ENCODE results near the gene MDM4. TPM values are rescaled to one million over a fixed set of nuclear protein-coding genes. Genes with fewer than 3 reads are reported as not detected.
A peak's percentile ranks its signal among the peaks of the same experiment; 100 is the strongest.

MDM4 gene
- total RNA-seq, 1 donor from 2014 or later, result 58.7 TPM

DNA sequence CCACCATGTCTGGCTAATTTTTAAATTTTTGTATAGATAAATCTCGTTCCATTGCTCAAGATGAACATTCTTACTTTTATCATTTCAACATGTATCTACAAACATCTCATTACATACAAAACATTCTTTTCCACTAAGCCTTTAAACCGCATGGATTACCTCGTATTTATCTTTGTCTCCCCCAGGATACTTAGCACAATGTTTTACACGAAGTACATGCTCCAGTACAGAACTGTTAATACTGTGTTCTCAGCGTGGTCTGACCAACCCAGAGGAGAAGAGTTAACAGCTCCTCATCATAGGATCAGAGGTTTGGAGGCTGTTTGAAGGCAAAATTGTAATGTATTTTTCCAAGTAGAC is 29.0 kb upstream of the MDM4 start:
- no peak for DNase-seq (ENCODE audit: low spot score)

DNA sequence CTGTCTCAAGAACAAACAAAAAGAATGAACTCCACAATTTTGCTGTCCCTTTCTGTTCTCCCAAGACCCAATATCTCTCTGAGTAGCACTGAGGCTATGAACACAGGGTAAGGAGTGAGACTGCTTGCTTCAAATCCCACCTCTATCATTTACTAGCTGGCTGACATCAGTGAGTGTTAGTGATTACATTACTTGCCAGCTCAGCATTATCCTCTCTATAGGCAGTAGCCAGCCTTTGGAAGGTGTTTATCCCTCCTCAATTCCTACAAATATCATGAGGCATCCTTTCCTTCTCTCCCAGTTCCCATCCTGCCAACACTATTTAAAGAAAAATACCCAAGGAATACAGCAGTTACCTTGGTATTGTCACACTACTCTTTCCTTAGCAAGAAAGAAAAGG is 24.6 kb upstream of the MDM4 start:
- no peak for DNase-seq (ENCODE audit: low spot score)

DNA sequence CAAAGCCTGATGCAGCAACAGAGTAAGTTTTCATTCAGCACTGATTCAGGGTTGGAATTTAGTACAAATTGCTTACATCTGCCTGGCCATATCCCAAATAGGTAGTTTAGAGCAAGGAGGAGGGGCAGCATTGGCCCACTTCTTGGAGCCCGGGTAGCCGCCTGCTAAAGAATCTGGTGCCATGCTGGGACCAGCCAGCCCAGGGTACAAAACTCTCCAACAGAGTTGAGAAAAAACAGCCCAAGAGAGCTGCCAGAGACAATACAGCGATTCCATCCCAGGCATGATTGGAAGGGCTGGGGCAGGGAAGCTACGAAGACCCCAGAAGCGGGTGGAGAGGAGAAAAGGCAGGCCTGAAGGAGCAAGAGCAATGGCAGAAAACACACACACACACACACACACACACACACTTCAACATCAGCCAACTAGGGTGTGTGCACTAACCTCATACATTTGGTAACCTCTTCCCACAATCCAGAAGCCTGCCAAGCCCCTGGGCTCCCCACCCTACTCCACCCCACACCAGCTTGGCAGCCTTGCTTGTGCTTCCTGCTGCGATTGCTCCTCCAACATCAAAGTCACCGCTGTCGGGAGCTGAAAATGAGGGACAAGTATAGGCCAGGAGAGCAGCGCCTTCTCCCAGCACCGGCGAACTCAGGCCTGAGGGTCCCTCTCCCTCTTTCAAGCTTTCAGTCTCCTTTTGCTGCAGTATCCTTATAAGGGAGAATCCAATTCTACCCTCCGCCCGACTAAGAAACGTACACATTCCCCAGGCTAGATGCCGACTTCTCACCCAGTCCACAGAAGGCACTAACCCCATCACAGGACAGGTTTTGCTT is 22.8 kb upstream of the MDM4 start:
- DNase-seq (ENCODE audit: low spot score), result peak; percentile 88

DNA sequence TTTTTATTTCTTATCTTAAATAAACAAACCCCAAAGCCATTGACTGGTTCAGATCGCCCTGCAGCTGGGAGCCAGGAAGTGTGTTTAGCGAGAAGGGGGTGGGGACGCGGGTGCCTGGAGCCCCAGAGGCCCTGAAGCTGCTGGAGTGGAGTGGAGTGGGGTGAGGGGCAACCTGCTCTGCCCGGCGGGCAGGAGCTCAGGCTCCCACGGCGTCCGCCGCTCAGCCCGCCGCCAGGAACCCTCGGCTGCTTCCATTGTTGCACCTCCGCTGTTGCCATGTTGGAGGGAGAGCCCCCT is 22.3 kb upstream of the MDM4 start:
- DNase-seq (ENCODE audit: low spot score), result peak; percentile 80

DNA sequence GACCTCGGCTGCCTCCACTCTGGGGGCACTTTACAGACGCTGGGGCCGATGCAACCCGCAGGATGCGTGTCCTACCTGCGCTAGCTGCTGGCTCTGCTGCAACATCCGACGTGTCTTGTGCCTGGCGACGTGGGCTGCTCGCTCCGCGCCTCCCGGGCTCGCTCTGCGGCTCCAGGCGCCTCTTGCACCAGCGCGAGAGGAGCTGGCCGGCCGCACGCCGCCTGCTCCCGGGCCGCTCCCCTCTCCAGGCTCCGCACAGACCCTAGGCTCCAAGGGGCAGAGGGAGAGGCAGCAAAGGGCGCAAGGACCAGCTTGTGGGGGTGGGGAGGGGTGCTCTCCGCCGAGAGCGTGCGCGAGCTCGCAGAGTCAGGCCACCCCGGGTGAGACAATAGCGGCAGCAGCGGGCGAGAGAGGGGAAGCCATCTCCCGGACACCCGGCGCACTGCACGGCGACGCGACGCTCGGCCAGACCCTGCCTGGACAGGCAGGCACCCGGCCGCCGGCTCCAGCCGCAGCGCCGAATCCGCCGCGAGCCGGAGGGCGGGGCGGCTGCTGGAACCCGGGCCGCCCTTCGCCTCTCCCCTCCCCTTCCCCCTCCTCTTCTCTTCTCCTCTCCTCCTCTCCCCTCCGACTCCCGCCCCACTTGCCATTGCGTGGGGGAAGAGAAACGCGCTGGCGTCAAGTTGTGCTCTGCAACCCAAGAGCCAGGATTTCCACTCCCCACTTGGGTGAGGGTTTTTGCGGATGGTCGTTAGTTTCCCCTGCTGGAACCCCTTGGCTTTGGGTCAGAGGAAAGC is 21.7 kb upstream of the MDM4 start, which contains the start of gene PIK3C2B:
Gene PIK3C2B (minus strand): TSS at position 525 of the 797 bp plus-strand sequence. CDS start 25,003 bp downstream, outside the sequence.
- DNase-seq (ENCODE audit: low spot score), result peak; percentile 95

DNA sequence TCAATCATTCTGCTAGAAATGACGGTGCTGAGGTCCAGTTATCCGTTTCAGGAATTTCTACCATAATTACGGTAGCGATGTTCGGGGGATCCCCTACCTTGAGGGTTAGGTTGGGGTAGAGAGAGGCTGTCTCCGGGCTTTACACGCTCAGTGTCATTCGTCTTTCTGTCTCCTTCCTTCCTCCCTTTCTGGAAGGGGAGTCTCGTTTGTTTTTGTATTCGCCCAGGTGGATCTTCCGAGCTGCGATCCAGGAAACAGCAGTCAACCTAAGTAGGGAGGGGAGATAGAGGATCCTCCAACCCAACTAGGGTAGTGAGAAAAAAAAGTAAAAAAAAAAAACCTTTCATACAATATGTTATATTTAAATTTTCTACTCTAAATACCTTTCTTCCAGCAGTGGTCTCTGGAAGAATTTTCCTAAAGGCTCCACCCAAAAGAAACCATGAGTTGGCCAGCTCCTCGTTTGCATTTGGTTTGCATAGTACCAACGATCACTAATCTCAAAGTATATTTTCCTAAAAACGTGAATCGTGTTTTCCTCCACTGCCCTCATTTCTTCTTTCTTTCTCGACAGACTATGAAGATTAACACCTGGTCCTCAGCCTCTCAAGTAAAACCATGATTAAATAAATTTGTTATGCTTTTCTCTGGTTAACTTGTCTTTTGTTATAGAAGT is 21.0 kb upstream of the MDM4 start:
- DNase-seq (ENCODE audit: low spot score), result no peak

DNA sequence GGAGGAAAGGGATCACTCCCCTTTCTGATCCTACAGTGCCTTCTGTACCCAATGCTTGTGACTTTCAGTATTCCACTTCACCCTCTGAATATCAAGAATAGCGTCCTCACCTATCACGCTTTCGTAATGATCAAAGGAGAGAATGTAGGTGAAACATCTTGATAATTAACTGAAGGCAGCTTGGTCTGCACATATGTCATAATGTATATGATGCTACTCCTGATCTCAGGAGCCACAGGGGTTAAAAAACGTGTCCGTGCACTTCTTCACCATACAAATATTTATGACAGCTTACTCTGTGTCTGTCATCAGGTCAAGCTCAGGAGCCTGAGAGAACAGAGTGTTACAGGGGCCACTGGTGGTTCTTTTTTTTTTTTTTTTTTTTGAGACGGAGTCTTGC is 20.4 kb upstream of the MDM4 start:
- no peak for DNase-seq (ENCODE audit: low spot score)

DNA sequence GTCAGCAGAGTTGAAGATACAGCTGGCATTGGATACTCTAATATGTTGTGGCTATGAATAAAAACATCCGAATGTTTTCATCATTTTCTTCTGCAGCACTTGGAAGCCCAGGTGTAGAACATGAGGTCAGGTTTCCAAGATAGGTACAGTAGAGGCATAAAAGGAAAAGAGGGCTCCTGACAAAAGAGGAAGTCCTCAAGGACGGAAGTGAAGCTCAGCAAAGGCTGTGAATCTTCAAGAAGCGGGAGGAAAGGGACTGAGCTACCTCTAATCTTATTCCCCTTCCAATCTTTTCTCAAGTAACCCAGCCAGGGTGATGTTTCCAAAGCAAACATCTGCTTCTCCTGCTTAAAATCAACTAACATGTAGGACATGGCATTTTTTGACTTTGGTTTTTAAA is 17.2 kb upstream of the MDM4 start:
- DNase-seq (ENCODE audit: low spot score), result no peak

DNA sequence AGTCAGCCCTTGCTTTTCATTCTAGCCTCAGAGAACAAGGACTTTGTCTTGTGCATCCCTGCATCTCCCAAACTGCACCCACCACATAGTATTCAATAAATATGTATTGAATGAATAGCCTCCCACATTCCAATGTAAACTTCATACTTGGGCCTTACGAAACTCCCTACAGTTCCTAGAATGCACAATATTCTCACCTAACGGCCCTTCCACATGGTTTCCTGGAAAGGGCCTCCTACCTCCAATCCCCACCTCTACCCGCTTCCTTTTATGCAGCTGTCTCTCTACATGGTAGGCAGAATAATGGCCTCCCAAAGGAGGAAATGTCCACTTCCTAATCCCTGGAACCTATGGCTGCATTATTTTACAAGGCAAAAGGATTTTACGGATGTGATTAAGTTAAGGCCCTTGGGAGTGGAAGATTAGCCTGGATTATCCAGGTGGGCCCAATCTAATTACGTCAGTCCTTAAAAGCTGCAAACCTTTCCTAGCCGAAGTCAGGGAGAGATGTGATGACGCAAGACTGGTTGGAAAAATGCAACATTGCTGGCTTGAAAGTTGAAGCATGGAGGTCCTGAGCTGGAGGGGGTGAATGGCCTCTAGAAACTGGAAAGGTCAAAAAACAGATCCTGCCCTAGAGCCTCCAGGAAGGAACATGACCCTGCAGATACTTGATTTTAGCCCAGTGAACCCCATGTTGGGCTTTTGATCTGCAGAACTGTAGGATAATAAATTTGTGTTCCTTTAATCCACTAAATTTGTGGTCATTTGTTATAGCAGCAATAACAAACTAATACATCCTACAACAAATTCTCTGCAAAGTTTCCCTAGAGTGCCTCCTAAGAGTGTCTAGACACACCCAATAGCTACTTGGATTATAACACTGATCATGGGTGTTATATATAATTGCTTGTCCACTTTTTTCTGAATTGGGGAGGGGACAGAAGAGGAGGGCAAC is 16.4 kb upstream of the MDM4 start:
- no peak for DNase-seq (ENCODE audit: low spot score)

DNA sequence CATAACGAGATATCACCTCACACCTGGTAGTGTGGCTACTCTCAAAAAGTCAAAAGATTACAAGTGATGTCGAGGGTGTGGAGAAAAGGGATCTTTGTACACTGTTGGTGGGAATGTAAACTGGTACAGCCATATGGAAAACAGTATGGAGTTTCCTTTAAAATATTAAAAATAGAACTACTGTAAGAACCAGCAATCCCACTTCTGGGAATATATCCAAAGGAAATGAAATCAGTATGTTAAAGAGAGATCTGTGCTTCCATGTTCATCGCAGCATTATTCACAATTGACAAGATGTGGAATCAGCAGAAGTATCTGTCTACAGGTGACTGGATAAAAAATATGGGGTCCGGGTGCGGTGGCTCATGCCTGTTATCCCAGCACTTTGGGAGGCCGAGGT is 14.0 kb upstream of the MDM4 start:
- DNase-seq (ENCODE audit: low spot score), result peak; percentile 73

DNA sequence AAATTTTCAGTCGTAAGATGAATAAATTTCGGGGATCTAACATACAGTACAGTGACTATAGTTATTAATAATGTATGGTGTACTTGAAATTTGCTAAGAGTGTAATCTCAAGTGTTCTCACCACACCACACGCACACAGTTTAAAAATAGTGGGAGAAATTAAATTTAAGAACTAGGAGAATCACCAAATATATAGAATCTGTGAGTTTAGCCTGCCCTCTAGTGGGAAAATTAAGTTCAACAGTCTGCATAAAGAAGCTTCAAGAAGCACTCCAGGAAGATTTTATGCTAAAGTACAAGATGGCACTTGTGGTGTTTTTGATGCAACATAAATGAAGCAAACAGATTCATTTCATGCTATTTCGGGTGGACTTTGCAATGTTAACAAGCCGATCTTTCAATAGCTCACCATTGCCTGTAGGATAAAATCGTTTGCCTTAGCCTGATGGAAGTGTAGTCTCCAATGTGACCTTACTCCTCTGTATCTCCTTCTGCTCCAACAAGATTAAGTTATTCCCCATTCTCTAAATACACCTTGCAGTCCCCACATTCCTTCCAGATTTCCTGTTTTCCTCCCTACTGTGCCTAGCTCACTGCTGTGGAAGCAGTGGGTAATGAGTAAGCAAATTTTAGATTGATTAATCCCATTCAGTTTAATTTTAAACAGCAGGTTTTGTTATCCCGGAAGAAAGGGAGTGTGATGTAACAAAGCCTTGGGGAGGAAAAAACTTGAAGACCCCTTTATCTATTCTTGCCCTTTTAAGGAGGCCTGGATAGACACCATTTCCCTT is 12.9 kb upstream of the MDM4 start:
- DNase-seq (ENCODE audit: low spot score), result peak; percentile 89

DNA sequence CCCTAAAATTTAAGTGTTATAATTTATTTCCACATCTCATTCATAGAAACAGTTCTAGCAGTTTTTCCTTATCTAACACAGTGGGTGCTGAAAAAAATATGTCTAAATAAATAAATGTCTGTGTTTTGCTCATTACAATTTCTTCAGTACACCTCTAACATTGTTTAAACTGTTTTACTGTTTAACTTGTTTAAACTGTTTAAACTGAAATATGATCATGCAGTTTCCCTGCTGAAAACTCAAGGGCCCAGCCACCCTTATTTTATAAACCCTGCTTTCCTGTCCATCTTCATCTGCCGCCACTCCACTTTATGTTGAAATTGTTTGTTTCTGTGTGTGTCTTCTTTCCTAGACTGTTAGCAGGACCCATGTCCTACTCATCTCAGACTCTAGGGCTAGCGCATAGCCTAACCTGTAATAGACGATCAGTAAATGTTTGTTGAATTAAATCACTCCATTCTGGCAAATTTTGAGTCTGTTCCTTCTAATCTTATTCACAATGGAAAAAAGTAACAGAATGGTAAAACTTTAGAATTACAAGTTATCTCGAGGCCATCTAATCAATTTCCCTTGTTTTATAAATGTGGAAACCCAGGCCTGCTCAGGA is 12.2 kb upstream of the MDM4 start:
- DNase-seq (ENCODE audit: low spot score), result no peak

DNA sequence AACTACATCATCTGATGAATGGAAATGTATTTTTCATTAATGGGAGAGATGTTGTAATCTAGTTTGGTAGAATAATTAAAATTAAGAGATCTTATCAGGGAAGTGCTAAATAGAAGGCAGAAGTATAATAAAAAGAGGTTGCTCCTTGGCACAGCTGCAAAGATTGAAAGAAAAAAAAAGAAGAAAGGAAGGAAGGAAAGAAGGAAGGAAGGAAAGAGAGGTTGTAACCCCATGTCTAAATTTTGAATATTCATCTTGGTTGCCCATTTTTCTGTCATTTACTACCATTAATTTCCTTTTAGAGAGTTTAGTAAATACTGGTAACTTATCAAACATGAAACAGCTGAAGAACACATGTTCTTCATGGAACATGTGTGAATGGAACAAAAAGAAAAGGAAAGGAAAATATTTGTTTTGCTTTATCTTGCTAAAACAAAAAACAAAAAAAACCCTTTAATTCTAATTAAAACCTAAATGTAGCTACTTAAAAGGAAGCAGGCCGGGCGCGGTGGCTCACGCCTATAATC is 10.5 kb upstream of the MDM4 start:
- no peak for DNase-seq (ENCODE audit: low spot score)

DNA sequence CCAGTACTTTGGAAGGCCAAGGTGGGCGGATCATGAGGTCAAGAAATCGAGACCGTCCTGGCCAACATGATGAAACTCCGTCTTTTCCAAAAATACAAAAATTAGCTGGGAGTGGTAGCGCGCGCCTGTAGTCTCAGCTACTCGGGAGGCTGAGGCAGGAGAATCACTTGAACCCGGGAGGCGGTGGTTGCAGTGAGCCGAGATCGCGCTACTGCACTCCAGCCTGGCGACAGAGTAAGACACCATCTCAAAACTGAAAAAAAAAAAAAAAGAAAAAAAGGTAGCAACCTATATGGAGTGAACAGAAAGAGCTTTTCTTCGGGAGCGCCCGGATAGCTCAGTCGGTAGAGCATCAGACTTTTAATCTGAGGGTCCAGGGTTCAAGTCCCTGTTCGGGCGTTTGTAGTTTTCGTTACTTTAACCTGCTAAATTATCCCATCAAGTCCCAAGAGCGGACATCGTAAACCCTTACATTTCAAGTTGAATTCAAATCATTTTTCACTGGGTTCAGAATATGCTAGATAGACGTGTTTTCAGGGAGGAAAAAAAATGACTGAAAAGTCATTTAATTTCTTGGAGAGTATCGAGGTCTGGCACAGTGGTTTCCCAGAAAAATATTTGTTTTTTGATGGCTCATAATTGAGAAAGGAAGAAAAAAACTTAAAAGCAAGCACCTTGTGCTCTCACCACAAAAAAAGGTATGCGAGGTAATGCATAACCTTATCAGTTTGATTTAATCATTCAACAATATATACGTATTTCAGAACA is 9.8 kb upstream of the MDM4 start:
- DNase-seq (ENCODE audit: low spot score), result peak; percentile 96

DNA sequence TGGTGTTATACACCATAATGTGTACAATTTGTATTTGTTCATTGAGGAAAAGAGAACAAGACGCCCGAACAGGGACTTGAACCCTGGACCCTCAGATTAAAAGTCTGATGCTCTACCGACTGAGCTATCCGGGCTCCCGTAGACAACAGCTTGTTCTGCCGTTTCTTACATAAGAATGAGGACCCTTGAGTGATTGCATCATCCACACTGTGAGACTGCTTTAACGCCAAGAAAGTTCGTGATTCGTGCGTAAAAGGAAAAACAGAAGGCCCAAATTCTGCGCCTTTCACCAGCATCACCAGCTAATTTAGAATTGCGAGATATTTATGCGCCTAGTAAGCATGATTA is 9.3 kb upstream of the MDM4 start:
- DNase-seq (ENCODE audit: low spot score), result peak; percentile 97

DNA sequence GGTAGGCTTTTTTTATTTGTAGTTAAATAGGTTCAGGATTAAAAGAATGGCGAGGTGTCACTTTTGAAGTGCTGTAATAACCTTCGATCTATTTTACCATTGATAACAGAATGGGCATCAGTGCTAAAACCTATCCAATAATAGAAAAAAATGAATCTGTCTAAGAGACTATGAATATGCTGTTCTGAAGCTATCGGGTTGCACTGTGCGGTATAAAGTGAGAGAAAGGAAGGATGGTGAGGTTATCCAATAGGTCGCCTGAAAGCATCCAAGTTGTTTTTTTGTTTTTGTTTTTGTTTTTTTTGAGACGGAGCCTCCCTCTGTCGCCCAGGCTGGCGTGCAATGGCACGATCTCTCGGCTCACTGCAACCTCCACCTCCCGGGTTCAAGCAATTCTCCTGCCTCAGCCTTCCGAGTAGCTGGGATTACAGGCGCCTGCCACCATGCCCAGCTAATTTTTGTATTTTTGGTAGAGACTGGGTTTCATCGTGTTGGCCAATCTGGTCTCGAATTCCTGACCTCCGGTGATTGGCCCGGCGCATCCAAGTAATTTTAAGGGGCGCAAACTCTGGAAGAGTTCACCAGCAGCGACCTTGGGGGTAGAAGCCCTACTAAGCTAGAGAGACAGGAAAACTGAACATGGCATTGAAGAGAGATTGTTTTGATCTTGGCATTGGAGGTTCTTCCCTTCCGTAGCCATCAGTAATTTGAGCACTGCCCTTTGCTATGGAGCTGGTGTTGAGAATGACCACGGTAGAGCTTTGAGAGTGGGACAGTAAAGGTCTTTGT is 8.7 kb upstream of the MDM4 start:
- DNase-seq (ENCODE audit: low spot score), result peak; percentile 75

DNA sequence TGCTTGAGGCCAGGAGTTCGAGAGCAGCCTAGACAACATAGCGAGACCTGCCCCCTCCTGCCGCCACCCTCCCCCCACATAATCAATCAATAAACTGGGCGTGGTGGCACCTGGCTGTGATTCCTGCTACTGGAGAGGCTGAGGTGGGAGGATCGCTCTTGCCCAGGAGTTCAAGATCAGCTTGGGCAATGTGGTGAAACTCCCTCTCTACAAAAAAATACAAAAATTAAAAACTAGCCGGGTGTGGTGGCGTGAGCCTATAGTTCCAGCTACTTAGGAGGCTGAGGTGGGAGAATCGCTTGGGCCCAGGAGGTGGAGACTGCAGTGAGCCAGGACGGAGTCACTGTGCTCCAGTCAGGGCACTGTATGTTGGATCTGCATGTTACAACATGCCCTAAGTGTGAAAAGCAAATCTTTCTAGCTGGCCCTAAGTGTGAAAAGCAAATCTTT is 7.0 kb upstream of the MDM4 start:
- no peak for DNase-seq (ENCODE audit: low spot score)

DNA sequence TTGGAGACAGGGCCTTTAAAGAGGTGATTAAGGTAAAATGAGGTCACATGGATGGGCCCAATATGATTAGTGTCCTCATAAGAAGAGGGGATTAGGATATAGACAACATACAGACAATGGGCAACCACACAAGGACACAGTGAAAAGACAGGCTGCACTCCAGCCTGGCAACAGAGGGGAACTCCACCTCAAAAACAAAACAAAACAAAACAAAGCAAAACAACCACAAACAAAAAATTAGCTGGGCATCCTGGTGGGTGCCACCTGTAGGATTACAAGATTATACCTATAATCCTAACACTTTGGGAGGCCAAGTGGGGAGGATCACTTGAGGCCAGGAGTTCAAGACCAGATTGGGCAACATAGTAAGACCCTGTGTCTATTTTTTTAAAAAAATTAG is 4.8 kb upstream of the MDM4 start:
- no peak for DNase-seq (ENCODE audit: low spot score)

Measured in umbilical cord (tissue), 2 donors.